HUES64 (cell line): ENCODE results near the gene NDUFB2.
A peak's percentile ranks its signal among the peaks of the same experiment; 100 is the strongest.
"Not testable (repeated sequence)": the region's sequence is repeated elsewhere in the genome, so short reads cannot be mapped to it uniquely, and the experiment has no call there.

ENCODE experiments used
- H3K27ac ChIP-seq: 2 replicates; pipeline ENCODE4 v1.7.0; 2013; ENCODE audit warnings: low read depth, low read length, inconsistent platforms
- H3K27me3 ChIP-seq: 2 replicates; pipeline ENCODE4 v1.6.1; 2013; ENCODE audit warnings: mild to moderate bottlenecking, low read length; ENCODE audit not compliant: insufficient read depth
- H3K36me3 ChIP-seq: 2 replicates; pipeline ENCODE4 v1.6.1; 2013; ENCODE audit warnings: mild to moderate bottlenecking, low read length; ENCODE audit not compliant: insufficient read depth
- H3K4me1 ChIP-seq: 2 replicates; pipeline ENCODE4 v1.6.1; 2013; ENCODE audit warnings: mild to moderate bottlenecking, low read length, moderate library complexity; ENCODE audit not compliant: insufficient read depth
- H3K4me3 ChIP-seq: 2 replicates; pipeline ENCODE4 v1.5.1; 2013; ENCODE audit warnings: mild to moderate bottlenecking, low read length, moderate library complexity
- H3K9ac ChIP-seq: 2 replicates; pipeline ENCODE4 v1.6.1; 2013; ENCODE audit warnings: mild to moderate bottlenecking, low read depth, low read length
- H3K9me3 ChIP-seq: 2 replicates; pipeline ENCODE4 v1.6.1; 2013; ENCODE audit warnings: low read depth, low read length; ENCODE audit not compliant: insufficient read depth
- WGBS: fragments of 150-250, 120-280 bp; methylation state at CpG from one replicate; pipeline ENCODE4 v1.1.7; 2013; ENCODE audit warnings: missing lambda C conversion rate; 5-methylcytosine and 5-hydroxymethylcytosine counted together

The NDUFB2 gene

GRCh38 chr7:140657891-140658290 is 38.6 kb upstream of the NDUFB2 start:
- Histone ChIP-seq H3K4me1 (no peaks in the 10 kb centered on the region), H3K9me3 (no peaks in the 10 kb centered on the region), H3K27ac (no peak overlapping the region), H3K9ac (no peak overlapping the region), H3K36me3 (no peaks in the 10 kb centered on the region), H3K4me3 (no peak overlapping the region), H3K27me3 (no peaks in the 10 kb centered on the region)
- 97% methylated on average over 9 of the region's 9 CpGs for WGBS

- WGBS = 96% methylated on average over 8 of the region's 8 CpGs
- no peaks in the 10 kb centered on the region for H3K4me1 ChIP-seq
Measured at GRCh38 chr7:140659856-140660255, 36.7 kb upstream of the NDUFB2 start.

DNA sequence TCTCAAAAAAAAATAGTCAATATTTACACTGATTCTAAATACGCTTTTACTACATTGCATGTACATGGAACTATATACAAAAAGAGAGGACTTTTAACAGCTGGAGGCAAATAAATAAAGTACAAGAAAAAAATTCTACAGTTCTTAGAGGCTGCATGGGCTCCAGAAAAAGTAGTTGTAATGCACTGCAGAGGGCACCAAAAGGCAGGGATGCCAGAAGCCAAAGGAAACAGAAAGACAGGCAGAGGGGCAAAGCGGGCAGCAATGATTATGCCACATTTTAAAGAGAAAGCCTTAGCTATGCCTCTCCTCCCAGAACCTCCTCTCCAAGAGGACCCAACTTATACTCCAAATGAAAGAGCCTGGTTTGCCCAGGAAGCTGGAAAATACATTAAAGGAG is 35.4 kb upstream of the NDUFB2 start:
- no peaks in the 10 kb centered on the region for H3K9me3 ChIP-seq
- no peaks in the 10 kb centered on the region for H3K36me3 ChIP-seq
- no peak overlapping the region for H3K4me3 ChIP-seq
- H3K9ac ChIP-seq = no peak overlapping the region
- no peak overlapping the region for H3K27ac ChIP-seq
- 82% methylated on average over 1 of the region's 2 CpGs for WGBS
- H3K27me3 ChIP-seq = no peaks in the 10 kb centered on the region
- H3K4me1 ChIP-seq = no peaks in the 10 kb centered on the region

More at GRCh38 chr7:140659856-140660255, 36.7 kb upstream of the NDUFB2 start:
- H3K9me3 ChIP-seq = no peaks in the 10 kb centered on the region
- H3K27me3 ChIP-seq = no peaks in the 10 kb centered on the region
- H3K9ac ChIP-seq = no peak overlapping the region
- no peak overlapping the region for H3K4me3 ChIP-seq
- H3K27ac ChIP-seq = no peak overlapping the region
- H3K36me3 ChIP-seq = no peaks in the 10 kb centered on the region

DNA sequence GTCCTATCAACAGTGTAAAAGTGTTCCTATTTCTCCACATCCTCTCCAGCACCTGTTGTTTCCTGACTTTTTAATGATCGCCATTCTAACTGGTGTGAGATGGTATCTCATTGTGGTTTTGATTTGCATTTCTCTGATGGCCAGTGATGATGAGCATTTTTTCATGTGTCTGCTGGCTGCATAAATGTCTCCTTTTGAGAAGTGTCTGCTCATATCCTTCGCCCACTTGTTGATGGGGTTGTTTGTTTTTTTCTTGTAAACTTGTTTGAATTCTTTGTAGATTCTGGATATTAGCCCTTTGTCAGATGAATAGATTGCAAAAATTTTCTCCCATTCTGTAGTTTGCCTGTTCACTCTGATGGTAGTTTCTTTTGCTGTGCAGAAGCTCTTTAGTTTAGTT is 33.6 kb upstream of the NDUFB2 start:
- H3K4me3 ChIP-seq, H3K27ac ChIP-seq: not testable (repeated sequence)
- 89% methylated on average over 1 of the region's 2 CpGs for WGBS

DNA sequence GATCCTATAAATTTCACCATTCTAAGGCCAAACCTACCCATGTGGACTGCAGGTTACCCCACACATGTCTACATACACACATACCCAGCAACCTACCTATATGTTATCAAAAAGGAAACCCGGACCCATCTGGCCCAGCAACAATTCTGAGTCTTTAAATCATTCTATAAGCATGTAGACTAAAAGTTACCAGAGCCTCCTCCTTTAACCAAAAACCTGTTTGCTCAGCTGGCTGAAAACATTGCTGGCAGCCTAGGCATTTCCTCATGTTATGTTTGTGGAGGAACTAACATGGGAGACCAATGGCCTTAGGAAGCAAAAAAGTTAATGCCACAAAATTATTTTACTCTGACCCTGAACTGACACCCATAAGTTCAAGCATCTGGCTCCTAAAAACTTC is 29.0 kb upstream of the NDUFB2 start:
- Histone ChIP-seq H3K4me3 (no peak overlapping the region), H3K9me3 (no peaks in the 10 kb centered on the region), H3K36me3 (no peaks in the 10 kb centered on the region), H3K4me1 (no peaks in the 10 kb centered on the region), H3K27ac (no peak overlapping the region), H3K27me3 (no peaks in the 10 kb centered on the region; the same call in 1 of the 2 replicates), H3K9ac (no peak overlapping the region)
- WGBS = 100% methylated on average over 1 of the region's 1 CpG

More for the DNA sequence above, 33.6 kb upstream of the NDUFB2 start:
- not testable (repeated sequence) for H3K36me3 ChIP-seq, H3K9me3 ChIP-seq, H3K4me1 ChIP-seq, H3K27me3 ChIP-seq, H3K9ac ChIP-seq

DNA sequence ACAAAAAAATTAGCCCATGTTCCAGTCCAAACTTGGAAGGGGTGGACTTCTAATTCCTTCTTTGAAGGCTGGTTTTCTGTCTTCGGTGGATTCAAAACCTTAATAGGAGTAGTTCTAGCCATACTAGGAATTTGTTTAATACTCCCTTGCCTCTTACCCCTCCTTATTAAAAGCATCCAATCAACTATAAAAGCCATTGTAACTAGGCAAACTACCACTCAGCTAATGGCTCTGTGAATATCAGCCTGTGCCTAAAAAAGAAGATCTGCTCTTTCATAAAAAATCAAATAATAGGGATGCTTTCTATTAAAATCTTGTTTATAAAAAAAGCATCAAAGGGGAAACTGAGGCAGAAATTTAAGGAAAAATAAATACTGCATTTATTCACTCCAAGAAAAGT is 27.9 kb upstream of the NDUFB2 start:
- H3K27me3 ChIP-seq = peaks cover 8% of the 10 kb centered on the region; the same call in 1 of the 2 replicates
- WGBS = 90% methylated on average over 1 of the region's 1 CpG
- no peak overlapping the region for H3K4me3 ChIP-seq
- H3K9ac ChIP-seq = no peak overlapping the region
- no peak overlapping the region for H3K27ac ChIP-seq
- H3K9me3 ChIP-seq = no peaks in the 10 kb centered on the region
- H3K36me3 ChIP-seq = no peaks in the 10 kb centered on the region
- no peaks in the 10 kb centered on the region for H3K4me1 ChIP-seq

DNA sequence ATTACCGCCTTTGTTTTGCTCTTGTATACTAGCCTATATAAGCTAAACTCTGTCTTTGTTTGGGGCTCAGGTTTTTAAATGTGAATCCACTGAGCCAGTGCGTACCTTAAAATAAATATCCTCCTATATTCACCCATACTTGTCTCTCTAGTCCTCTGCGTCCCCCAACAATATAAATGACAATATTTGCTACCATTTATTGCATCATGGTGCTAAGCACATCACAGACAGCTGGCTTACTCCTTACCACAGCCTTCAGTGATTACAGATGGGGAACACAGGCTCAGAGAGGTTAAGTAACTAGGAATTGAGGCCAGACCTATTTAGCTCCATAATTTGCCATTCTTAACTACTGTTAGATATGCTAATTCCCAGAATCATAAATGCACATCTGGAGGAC is 27.2 kb upstream of the NDUFB2 start:
- Histone ChIP-seq H3K27me3 (peaks cover 15% of the 10 kb centered on the region), H3K4me1 (no peaks in the 10 kb centered on the region), H3K9ac (no peak overlapping the region), H3K36me3 (no peaks in the 10 kb centered on the region), H3K9me3 (no peaks in the 10 kb centered on the region), H3K27ac (no peak overlapping the region), H3K4me3 (no peak overlapping the region)
- 90% methylated on average over 2 of the region's 3 CpGs for WGBS

DNA sequence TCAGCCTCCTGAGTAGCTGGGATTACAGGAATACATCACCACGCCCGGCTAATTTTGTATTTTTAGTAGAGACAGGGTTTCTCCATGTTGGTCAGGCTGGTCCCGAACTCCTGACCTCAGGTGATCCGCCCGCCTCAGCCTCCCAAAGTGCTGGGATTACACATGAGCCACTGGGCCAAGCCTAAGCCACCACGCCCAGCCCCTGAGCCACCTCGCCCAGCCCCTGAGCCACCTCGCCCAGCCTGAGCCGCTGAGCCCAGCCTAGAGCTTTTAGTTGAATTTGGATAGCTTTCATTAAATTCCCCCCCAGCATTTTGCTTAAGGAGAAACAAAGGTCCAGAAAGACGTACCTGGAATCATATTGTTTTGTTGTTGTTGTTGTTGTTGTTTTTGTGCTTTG is 26.6 kb upstream of the NDUFB2 start:
- not testable (repeated sequence) for H3K36me3 ChIP-seq, H3K27ac ChIP-seq, H3K4me3 ChIP-seq, H3K9me3 ChIP-seq, H3K9ac ChIP-seq, H3K4me1 ChIP-seq
- WGBS = 93% methylated on average over 10 of the region's 10 CpGs
- peaks cover 18% of the 10 kb centered on the region for H3K27me3 ChIP-seq

DNA sequence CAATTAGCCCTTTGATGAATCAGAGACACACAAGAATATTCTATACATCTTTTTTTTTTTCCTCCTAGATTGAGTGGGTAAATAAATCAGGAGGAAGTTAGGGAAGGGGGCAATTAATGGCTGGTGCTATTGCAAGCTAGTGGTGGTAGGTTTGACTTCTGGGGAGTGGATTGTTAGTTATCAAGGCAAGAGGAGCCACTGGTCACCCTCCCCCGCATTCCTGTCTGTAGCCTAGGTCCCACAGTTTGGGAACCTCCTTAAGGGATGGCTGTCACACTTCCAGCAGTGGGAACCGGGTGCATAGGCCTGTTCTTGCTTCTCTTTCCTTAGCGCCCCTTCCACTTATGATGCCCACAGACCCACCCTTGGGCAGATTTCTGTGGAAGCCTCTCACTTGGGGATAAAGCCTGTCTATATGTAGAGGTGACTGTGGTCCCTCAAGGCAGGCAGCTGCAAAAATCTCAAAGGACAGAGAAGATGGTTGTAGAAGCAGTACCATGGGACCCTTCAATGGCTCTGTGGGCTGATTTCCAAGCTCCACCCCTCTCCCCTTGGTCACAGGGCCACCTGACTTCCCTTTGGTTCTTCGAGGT is 26.1 kb upstream of the NDUFB2 start:
- no peak overlapping the region for H3K27ac ChIP-seq
- no peaks in the 10 kb centered on the region for H3K9me3 ChIP-seq
- no peaks in the 10 kb centered on the region for H3K4me1 ChIP-seq
- no peaks in the 10 kb centered on the region for H3K36me3 ChIP-seq
- H3K9ac ChIP-seq = no peak overlapping the region
- WGBS = 83% methylated on average over 4 of the region's 4 CpGs
- no peak overlapping the region for H3K4me3 ChIP-seq
- peaks cover 18% of the 10 kb centered on the region for H3K27me3 ChIP-seq

- H3K36me3 ChIP-seq = no peaks in the 10 kb centered on the region
- 81% methylated on average over 15 of the region's 15 CpGs for WGBS
- peaks cover 18% of the 10 kb centered on the region for H3K27me3 ChIP-seq
- no peak overlapping the region for H3K27ac ChIP-seq
- no peaks in the 10 kb centered on the region for H3K4me1 ChIP-seq
- 0 out of 2 replicates have a peak overlapping the region, but pooled peaks have one; percentile 15 for H3K9ac ChIP-seq
- H3K4me3 ChIP-seq = peak overlapping the region; percentile 52
- no peaks in the 10 kb centered on the region for H3K9me3 ChIP-seq
Measured at GRCh38 chr7:140671966-140672365, 24.5 kb upstream of the NDUFB2 start.

DNA sequence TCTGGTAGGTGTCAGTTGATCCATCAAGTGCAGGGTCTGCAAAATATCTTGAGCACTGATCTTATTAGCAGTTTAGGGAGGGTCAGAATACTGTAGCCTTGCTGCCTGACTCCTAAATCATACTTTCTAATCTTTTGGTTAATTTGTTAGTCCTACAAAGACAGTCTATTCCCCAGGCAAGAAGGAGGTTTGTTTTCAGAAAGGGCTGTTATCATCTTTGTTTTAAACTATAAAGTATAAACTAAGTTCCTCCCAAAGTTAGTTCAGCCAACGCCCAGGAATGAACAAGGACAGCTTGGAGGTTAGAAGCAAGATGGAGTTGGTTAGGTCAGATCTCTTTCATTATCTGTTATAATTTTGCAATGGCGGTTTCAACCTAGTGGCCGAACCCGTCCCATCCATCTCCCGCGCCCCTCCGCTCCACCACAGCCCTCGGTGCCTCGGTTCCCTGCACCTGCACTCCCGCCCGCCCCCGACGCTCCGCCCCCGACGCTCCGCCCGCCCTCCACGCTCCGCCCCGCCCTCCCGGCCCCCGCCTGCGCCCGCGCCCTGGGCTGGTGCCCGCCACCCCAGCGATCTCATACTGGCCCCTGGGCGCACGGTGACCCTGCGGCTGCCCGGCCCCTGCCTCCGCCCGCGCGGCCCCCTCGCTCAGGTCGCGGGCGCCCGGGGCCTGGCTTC is 24.0 kb upstream of the NDUFB2 start, which contains the start of gene ADCK2:
TSS of gene ADCK2 (plus strand) at position 564 of the 681 bp plus-strand sequence. CDS start 386 bp downstream, outside the sequence.
- Histone ChIP-seq H3K4me3 (peak within 1 kb of the TSS; percentile 69), H3K9me3 (no peaks in the 10 kb centered on the region), H3K4me1 (no peaks in the 10 kb centered on the region), H3K36me3 (no peaks in the 10 kb centered on the region), H3K9ac (peak within 1 kb of the TSS; percentile 56), H3K27ac (no peak within 1 kb of the TSS), H3K27me3 (peaks cover 18% of the 10 kb centered on the region)
- WGBS = 1% methylated on average over 36 of the region's 41 CpGs
